C4-2B (cell line): ENCODE results near the gene STARD3NL.

Source experiments
- CTCF ChIP-seq: fragments of 450-650 bp; conservative IDR thresholded peaks from 2 replicates; pipeline ENCODE4 v1.5.1; 2017; ENCODE audit warnings: mild to moderate bottlenecking
- ZFX ChIP-seq: fragments of 450-650 bp; IDR thresholded peaks from 2 replicates; pipeline ENCODE4 v1.6.1; 2017

GRCh38 chr7:38195804-38196595 is 18.0 kb downstream of the STARD3NL start:
- TF ChIP-seq CTCF (no peak), ZFX (no peak)
